NCI-H2196 (cell line): ENCODE data around the gene MYO16.

Experiments used
- DNase-seq: peaks from one replicate; lab custom pipeline; 2025; ENCODE audit not compliant: unreplicated experiment; lab: John Stamatoyannopoulos, UW

The MYO16 gene

DNA sequence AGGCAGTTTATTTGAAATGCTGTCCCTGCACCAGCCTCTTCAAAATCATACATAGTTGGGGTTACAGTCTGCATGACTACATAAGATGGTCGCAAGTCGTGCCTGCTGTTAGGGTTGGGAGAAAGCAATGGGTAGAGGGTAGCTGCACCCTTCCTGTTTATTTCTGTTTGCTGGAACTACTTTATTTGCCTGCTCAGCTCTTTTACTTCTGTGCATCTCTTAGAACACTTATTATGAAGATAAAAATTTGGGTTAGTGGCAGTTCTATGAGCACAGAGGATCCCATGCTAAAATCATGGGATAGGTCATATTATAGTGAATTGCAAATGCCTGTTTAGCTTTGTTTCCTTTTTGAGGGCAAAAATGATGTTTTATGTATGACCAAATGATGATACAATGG lies 160.1 kb downstream of the MYO16 start:
- DNase-seq = no peak

DNA sequence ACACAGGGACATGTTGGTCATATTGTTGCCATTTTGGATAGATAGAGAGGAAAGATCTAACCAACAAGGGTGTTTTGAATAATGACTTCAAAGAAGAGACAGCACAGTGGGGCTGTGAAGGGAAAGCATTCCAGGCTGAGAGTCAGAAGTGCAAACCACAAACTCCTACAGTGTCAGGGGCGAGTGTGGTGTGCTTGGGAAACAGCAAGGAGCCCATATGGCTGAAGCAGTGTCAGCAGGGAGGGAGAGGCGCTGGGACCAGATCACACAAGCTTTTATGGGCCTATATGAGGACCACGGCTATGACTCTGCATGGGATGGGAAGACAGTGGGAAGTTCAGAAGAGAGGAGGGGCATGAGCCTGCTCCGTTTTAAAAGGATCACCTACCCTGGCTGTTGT lies 166.4 kb downstream of the MYO16 start:
- DNase-seq = no peak

- no peak for DNase-seq
Observed at GRCh38 chr13:108797354-108797753, 167.9 kb downstream of the MYO16 start.

DNA sequence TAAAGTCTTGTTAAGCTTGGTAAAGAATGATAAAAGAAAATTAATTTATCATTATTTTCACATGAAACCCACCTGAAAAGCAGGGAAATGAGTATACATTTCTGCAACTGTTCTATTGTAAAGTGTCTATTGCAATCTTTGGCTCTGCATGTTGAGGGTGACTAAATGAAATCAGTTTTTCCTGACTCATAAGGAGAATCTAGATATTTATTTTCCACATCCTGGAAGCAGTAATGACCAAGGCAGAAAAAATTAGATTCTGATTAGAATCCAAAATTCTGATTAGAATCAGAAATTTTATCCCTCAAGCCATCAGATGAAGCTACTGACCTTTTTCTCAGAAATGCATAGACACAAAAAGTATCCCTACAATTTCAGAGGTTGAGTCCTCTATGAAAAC lies 178.4 kb downstream of the MYO16 start:
- DNase-seq = no peak

GRCh38 chr13:108812165-108812564 lies 182.8 kb downstream of the MYO16 start:
- DNase-seq = no peak

DNA sequence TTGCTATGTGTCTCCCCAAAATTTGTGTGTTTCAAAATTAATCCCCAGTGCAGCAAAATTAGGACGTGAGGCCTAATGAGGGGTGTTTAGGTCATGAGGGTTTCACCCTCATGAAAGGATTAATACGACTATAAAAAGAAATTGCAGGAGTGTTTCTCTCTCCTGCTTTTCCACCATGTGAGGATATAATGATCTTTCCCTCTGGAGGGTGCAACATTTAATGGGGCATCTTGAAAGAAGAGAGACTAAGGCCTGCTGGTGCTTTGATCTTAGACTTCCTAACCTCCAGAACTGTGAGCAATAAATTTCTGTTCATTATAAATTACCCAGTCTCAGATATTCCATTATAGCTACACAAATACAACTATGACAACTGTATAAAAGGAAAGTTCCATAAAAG lies 183.2 kb downstream of the MYO16 start:
- DNase-seq = no peak

DNA sequence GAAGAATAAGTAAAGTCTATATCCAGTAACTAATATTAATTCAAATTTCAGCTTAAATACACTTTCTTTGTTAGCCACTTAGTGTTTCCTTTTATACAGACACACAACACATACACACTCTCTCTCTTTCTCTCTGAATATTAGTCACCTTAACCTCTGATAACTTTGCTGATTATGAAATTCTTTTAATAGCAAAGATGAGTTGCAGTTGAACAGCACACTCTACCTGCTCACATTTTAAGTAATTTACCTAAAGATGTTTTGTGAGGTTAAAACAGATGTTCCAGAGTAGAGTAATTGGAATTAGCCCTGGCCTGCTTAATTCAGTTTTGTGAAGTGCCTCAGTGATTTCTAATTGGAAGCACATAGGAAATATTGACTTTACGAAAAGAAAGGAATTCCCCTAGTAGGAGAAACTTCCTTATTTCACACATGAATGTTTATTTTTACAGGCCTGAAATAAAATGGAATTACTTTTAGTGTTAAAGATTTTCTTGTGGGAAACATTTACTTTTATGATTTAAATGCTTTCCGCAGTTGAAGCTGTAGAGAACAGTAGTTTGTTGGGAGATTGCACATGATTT lies 184.3 kb downstream of the MYO16 start:
- DNase-seq = no peak

GRCh38 chr13:108816375-108816774 lies 187.0 kb downstream of the MYO16 start:
- no peak for DNase-seq

- DNase-seq = no peak
Observed at GRCh38 chr13:108827646-108828045, 198.2 kb downstream of the MYO16 start.

DNA sequence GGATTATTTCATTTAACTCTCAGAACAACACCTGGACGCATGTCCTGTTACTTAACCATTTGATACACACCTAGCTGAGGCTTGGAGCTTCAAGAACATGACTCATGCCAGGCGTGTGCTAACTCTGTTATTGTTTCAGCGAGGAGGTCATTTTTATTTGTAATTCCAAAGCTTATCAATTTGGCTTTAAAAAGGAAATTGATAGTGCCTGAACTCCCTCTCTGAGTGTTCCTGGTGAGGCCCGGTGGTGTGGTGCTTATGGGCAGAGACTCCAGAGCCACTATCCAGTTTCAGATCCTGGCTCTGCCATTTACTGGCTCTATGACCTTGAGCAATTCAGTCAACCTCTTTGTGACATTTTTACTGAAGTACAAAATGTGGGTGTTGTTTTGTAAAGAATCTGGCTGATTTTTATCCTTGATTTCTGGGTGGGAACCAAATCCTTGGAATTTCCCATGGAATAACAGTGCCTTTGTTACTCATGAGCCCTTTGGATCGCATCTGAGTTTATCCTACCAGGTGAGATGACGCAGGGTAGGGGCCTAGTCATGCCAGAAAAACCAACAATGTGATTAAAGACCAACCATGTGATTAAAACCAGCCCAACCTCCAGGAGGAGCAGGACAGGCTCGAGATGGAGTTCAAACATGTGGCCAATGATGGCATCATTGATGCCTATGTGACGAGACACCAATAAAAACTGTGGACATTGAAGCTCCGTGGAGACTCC lies 198.8 kb downstream of the MYO16 start:
- DNase-seq = no peak

DNA sequence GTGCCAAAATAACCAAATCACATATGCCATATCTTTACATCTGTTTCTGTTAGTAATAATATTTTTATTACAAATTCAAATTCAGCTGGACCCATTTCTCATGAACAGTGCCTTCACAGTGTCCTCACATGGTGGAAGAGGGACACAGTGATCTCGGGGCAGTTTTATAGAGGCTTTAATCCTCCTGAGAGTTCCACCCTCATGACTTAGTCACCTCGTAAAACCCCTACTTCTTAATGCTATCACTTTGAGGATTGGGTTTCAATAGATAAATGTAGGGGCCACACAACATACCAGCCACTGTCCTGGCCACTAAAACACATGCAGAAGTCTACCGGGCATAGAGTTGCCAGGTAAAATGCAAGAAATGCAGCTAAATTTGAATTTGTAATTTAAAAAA lies 201.5 kb downstream of the MYO16 start:
- DNase-seq = no peak

DNA sequence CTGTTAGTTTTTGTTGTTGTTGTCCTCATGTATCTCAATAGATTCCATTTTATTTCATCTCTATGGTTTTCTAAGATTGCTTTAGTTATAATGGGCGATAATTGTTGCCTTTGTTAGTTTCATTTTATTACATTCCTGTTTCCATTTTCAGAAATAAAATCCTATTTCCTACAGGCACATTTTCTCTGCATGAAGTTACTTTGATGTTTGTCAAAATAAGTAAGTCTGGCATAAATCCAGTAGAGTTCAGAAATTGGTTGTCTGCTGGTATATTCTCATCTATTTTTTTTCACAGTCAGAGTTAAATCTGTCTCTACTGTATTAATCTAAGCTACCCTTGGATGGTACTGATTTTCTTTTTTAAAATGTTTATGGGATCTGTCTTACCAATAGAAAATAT lies 204.1 kb downstream of the MYO16 start:
- no peak for DNase-seq

DNA sequence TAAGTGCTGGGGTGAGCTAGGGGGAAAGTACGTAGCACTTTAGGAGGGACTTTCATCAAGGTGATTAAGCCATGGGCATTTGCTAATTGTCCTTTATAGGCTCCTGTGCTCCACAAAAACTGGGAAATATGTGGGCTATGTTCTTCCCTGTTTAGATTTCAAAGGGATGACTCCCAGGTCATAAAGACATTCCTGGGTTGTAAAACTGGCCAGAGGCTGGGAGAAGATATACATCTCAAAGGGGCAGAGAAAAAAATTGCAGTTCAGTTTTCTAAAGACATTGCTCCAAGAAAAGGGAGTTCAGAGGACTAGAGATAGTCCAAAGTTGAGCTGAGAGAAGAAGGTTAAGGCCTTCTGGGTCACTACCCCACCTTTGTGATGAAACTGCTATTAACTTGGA lies 204.8 kb downstream of the MYO16 start:
- DNase-seq = no peak

DNA sequence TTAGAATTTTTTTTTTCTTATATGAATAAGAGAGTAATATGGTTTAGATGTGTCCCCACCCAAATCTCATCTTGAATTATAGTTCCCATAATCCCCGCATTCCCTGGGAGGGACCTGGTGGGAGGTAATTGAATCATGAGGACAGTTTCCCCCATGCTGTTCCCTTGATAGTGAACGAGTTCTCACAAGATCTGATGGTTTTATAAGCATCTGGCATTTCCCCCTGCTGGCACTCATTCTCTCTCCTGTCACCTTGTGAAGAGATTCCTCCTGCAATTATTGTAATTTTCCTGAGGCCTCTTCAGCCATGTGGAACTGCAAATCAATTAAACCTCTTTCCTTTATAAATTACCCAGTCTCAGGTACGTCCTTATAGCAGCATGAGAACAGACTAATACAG lies 205.7 kb downstream of the MYO16 start:
- DNase-seq = no peak

DNA sequence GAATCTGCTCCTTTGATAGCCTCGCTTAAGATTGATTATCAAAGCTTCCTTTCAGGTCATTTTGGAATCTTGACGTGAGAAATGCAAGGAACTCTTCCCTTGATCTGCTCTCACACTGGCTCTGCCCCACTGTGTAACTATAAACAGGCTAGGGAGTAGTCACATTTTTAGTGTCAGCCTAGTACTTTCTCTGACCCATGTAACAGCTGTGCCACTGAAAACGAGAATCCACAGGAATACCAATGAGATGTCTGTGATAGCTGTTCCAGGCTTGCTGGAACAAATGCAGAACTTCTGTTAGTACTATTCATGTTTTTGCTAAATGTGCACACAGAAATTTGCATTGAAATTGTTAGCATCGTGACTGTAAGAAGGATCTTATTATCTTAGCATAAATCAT lies 221.3 kb downstream of the MYO16 start:
- no peak for DNase-seq

- DNase-seq = no peak
Observed at GRCh38 chr13:108851660-108852059, 222.2 kb downstream of the MYO16 start.

GRCh38 chr13:108853031-108853430 lies 223.6 kb downstream of the MYO16 start:
- DNase-seq = no peak

DNA sequence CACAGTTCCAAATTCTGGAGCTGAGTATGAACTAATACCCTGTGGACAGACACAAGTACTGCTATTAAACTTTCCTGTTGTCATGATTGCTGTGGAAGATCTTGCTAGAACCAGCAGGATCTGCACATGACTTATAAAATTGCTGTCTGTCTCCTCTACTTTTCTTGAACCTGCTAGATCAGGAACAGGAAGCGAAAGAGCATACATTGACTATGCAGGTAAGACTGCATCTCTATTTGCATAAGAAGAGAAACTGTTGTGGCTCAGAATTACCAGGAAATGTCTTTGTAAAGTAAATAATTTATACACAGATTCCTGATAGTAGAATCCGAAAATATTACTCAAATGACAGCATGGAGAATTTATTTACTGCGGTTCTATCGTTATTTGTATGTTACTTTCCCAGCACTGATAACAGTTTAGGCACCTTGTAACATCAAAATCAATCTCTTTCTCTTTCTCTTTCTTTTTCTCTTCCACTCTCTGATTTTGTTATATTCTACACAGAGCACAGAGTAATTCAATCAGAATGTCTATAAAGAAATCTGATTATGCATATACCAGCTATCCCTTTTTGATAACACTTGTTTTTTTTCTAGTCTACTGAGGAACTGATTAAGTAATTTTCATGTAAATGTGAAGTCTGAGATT lies 226.5 kb downstream of the MYO16 start:
- no peak for DNase-seq

DNA sequence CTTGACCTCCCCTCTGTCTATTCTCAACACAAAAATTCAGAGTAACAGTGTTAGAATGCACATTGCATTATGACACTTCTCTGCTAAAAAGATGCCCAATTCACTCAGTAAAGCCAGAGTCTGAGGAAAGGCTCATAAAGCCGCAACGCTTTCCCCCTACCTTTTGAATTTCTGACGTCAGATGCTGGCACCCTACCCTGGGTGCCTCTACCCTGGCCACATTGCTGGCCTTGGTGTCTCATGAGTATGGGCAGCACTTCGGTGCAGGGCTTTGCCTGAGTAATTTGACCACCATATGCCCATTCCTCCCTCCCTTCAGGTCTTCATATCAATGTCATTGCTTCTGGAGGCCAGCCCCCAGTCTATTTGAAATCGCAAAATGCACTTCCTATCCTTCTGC lies 229.3 kb downstream of the MYO16 start:
- no peak for DNase-seq

- no peak for DNase-seq
Observed at GRCh38 chr13:108859197-108860012, 230.0 kb downstream of the MYO16 start.

DNA sequence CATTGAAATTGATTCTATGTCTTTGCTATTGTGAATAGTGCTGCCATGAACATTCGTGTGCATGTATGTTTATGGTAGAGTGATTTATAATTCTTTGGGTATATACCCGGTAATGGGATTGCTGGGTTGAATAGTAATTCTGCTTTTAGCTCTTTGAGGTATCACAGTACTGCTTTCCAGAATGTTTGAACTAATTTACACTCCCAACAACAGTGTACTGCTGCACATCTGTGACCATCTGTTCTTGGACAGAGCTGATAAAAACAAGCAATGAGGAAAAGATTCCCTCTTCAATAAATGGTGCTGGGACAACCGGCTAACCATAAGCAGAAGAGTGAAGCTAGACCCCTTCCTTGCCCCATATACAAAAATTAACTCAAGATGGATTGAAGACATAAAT lies 231.0 kb downstream of the MYO16 start:
- DNase-seq = no peak

GRCh38 chr13:108877300-108877699 lies 247.9 kb downstream of the MYO16 start:
- DNase-seq = no peak
